Stimulated activated CD4-positive, alpha-beta T cell treated with anti-CD3 and anti-CD28 coated beads, Interleukin-12 subunit alpha, Interleukin-12 subunit beta, amount 100 ng/mL, for 24 hours (primary cell): ENCODE results near the gene ELMOD3.
"Not testable (repeated sequence)": the region's sequence is repeated elsewhere in the genome, so short reads cannot be mapped to it uniquely, and the experiment has no call there.

Experiments used
- DNase-seq, 2 experiments: peaks; one replicate each; pipeline ENCODE4 v3.0.0-alpha.2; 2020; ENCODE audit warnings: low read depth in 2 of 2

The ELMOD3 gene

GRCh38 chr2:85400541-85401463 is 46.2 kb downstream of the ELMOD3 start:
- no peak for DNase-seq

GRCh38 chr2:85401464-85401805 is 46.9 kb downstream of the ELMOD3 start:
- DNase-seq, result no peak

GRCh38 chr2:85401844-85402243 is 47.3 kb downstream of the ELMOD3 start:
- DNase-seq, result no peak

GRCh38 chr2:85405201-85406059 is 50.9 kb downstream of the ELMOD3 start:
- peak in 1 of 2 experiments; percentile 48 for DNase-seq

GRCh38 chr2:85409845-85410583 is 55.4 kb downstream of the ELMOD3 start, which contains the start of gene CAPG:
Gene CAPG, minus strand, starts transcription at chr2:85410366. Its CDS starts 8,221 bp downstream, at chr2:85402145.
- DNase-seq, result peak in 1 of 2 experiments; percentile 30

GRCh38 chr2:85410584-85411404 is 56.2 kb downstream of the ELMOD3 start:
- no peak for DNase-seq

- DNase-seq, result no peak
Measured at GRCh38 chr2:85411405-85411748, 56.8 kb downstream of the ELMOD3 start.

- no peak for DNase-seq
Measured at GRCh38 chr2:85413592-85414420, 59.2 kb downstream of the ELMOD3 start.

GRCh38 chr2:85414421-85414759 is 59.8 kb downstream of the ELMOD3 start:
- not testable (repeated sequence) for DNase-seq

- no peak for DNase-seq
Measured at GRCh38 chr2:85414761-85415553, 60.4 kb downstream of the ELMOD3 start.

- no peak for DNase-seq
Measured at GRCh38 chr2:85415980-85416650, 61.5 kb downstream of the ELMOD3 start.

- peak; percentile 70 to 84 for DNase-seq
Measured at GRCh38 chr2:85418132-85419008, 63.8 kb downstream of the ELMOD3 start, which contains the start of gene SH2D6. Gene SH2D6, plus strand, starts transcription at chr2:85418714. Its CDS starts 10,752 bp downstream, at chr2:85429466.

- DNase-seq, result no peak
Measured at GRCh38 chr2:85419009-85419675, 64.6 kb downstream of the ELMOD3 start.

- DNase-seq, result peak; percentile 84 to 95
Measured at GRCh38 chr2:85420536-85421259, 66.1 kb downstream of the ELMOD3 start.

GRCh38 chr2:85421260-85422071 is 66.9 kb downstream of the ELMOD3 start:
- no peak for DNase-seq

- no peak for DNase-seq
Measured at GRCh38 chr2:85422072-85422457, 67.5 kb downstream of the ELMOD3 start.
